HG03039 (cell line): ENCODE data around the gene PARVG.

Experiments used
- ATAC-seq: cut with Tn5 transposase; IDR thresholded peaks from one replicate; pipeline ENCODE4 v1.9.1; 2021; ENCODE audit warnings: mild to moderate bottlenecking, moderate library complexity; ENCODE audit not compliant: unreplicated experiment

Gene PARVG

DNA sequence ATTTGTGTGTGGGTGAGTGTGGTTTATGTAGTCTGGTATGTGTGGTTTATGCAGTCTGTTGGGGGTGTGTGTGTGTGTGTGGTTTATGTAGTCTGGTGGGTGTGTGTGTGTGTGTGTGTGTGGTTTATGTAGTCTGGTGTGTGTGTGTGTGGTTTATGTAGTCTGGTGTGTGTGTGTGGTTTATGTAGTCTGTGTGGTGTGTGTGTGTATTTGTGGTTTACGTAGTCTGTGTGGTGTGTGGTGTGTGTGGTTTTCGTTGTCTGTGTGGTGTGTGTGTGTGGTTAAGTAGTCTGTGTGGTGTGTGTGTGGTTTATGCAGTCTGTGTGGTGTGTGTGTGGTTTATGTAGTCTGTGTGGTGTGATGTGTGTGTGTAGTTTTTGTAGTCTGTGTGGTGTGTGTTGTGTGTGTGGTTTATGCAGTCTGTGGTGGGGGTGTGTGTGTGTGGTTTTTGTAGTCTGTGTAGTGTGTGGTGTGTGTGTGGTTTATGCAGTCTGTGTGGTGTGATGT is 26.2 kb upstream of the PARVG start:
- no peak for ATAC-seq

DNA sequence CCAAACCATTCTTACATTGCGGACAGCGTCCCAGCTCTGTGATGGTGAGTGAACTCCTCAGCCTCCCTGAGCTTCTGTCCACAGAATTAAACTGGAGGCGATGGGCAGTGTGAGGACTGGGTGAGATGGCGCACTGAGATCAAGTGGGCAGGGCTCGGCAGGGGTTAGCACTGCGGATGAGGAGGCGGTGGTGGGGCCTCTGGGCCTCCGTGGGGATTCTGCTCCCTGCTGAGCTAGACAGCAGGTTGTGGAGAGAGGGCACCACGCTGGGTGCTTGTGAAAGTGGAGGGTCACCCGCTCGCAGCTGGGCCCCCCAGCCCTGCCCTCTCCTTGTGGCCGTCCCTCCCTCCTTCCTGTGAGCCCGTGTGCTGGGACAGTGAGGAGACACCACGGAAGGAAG is 25.6 kb upstream of the PARVG start:
- no peak for ATAC-seq

DNA sequence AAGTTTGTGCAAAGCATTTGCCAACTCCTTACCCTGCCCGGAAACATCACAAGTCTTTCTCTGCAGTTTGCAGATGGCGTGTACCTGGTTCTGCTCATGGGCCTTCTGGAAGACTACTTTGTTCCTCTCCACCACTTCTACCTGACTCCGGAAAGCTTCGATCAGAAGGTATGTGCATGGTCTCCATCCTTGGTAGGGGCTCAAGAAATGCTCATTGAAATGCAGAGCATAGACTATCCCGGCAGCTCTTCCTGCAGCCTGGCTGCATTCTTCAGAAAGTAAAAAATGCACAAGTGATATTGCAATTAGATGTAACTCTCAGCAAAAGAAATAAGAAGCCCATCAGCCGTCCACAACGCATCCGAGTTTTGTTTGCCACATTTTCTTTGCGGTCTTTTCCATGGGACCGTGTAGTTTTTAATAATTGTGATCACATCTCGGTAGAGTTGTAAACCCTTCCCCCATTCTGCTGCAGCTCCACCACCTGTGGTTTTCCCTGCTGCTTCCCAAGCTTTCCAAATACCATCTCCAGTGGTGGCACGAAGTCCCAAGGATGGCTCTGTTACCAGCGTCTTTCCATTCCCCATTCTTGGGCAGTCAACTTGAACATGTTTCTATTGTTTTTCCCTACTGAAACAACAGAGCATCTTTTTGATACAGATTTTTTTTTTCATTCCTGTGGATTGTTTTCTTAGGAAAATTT is 22.7 kb upstream of the PARVG start:
- no peak for ATAC-seq

DNA sequence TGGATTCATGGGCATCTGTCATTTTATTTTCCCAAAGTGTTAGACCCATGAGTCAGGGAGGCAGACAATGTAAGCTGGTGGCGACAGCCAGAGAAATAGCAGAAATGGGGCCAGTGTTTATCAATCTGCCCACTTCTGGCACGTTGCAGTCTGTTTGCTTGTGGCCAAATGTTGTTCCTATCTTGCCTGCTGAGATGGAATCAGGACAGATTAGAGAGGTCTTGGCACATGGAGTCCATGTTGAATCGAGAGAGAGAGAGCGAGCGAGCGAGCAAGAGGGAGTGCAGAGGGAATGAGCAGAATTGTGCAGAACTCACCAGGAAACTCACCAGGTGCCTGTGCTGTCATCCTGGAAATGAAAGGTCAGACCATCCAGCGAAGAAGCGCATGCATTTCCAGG is 21.9 kb upstream of the PARVG start:
- ATAC-seq, result no peak

DNA sequence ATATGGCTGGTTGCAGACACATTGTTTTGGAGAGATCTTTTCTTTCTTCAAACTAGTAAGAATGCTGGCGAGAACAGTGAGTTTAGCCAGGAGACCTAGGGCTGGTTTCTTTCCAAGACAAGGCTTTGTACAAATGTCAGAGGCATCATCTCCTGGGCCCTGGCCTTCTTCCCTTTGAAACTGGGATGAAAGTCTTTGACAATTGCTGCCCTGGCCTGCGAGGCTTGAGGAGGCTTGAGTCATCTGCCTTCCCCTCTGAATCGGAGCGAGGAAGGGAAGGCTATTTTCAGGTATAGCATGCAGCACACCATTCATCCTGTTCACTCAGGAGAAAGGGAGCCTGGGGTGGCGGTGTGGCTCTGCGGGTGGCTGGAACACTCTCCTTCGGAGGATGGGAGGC is 21.5 kb upstream of the PARVG start:
- ATAC-seq, result no peak

DNA sequence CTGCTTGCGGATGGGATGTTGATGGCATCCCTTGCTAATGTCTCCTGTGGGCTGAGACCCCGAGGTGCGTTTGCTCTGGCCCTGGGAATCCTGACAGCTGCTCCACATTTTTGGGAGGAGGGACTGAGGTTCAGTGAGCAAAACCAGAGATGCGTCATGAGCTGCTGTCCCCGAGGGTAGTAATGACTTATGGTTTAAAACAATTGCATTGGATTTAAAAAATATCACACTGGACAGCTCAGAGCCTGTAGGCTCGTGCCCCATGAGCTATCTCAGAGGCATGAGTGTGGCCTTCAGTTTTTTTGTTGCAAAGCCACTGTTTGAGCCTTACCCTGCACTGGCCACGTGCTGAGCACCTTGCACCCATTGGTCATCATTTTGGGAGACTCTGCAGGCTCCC is 20.9 kb upstream of the PARVG start:
- ATAC-seq, result no peak

DNA sequence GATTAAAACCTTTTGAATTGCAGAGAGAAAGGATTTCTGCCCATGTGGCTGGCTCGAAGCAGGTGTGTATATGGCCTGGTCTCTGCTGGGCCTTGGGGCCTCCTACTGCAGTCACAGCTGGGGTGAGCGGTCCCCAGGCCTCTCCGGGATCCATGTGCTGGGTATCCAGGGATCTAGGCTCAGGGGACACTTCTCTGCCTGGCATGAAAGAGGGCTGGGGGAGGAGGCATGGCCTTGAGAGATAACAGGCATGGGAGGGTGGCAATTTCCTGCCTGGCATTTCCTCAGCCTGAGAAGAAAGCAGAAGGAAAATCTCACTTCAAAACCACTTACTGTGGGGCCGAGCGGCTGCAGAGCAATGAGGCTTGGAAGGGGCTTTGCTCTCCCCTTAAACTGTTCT is 20.3 kb upstream of the PARVG start:
- ATAC-seq, result no peak

DNA sequence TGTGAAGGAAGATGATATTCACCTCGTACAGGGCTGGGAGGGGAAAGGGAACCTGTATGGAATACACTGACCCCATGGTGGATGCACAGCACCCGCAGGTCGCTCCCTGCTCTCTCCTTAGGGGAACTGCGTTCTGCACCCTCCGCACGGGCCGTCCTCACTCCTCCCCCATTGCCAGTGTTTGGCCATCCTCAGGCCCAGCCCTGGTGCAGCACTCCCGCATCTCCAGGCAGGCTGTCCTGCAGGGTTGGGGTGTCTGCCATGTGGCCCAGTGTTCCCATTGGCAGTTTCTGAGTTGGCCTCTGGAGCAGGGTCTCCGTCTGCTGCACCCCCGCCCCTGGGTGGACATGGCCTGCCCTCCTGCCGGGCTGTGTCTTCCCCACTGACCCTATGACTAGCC is 19.1 kb upstream of the PARVG start:
- no peak for ATAC-seq

DNA sequence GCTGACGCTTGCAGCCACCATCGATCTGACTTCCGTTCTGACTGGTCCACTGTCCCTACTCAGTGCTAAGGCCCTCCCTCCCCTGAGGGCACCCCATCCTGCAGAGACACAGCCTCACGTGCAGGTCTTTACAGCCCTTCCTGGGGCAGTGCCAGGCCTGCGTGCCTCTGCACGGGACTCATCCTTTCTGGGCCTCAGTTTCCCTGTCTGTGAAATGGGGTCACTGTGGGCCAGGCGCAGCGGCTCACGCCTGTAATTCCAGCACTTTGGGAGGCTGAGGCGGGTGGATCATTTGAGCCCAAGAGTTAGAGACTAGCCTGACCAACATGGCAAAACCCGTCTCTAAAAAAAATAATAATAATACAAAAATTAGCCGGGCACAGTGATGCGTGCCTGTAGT is 17.8 kb upstream of the PARVG start:
- no peak for ATAC-seq

DNA sequence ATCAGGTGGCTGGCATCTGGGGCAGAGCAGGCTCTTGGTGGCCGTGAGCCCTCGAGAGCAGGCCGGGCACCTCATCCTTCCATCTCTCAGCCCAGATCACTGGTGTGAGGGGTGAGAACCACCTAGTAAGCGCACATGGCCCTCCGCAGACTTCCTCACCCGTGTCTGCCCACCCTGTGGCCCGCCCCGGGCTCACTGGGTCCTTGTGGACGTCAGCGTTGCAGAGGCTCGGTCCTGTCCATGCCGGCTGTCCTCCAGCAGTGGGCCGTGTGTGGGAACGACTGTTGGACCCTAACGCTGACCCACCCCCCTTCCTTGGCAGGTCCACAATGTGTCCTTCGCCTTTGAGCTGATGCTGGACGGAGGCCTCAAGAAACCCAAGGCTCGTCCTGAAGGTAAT is 17.2 kb upstream of the PARVG start:
- ATAC-seq, result no peak

DNA sequence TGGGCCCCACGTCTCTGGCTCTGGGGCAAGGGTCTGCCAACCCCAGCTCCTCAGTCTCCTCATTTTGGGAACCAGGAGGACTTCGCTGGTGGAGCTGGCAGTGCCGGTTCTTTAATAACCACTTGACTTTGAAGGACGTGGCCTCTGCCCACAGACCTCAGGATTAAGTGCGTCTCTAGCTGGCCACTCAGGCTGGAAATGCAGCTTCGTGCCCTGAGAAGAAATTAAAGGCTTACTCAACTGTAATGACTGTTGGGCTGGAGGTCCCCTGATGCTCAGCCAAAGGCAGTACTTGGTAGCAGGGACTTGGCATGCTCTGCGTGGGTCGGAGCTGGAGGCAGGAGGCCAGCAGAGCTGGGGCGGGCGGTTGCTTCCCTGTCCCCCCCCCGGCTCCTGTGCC is 16.7 kb upstream of the PARVG start:
- ATAC-seq, result no peak

DNA sequence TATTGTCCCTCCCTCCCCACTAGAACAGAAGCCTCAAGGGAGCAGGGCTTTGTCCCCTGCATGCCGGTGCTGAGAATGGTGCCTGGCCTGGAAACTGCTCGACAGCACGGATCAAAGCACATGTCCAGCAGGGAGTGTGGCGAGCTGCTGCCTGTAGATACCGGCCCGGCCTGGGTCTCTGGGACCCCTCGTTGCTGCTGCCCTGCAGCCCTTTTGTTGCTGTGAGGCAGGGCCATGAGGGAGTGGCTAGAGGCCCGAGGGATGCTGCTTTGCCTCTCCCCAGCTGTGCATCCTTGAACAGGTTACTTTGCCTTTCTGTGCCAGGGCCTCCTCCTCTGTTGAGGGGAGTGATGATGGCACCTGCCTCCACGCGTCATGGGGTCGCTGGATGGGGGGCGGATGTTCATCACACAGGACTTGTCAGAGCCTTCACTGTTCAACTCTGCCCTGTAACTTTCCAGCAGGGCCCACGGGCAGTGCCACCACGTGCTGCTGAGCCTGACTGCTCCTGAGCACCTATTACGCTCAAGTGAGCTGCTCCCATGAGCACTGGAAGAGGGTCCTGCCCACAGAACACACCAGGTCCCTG is 15.3 kb upstream of the PARVG start:
- no peak for ATAC-seq

DNA sequence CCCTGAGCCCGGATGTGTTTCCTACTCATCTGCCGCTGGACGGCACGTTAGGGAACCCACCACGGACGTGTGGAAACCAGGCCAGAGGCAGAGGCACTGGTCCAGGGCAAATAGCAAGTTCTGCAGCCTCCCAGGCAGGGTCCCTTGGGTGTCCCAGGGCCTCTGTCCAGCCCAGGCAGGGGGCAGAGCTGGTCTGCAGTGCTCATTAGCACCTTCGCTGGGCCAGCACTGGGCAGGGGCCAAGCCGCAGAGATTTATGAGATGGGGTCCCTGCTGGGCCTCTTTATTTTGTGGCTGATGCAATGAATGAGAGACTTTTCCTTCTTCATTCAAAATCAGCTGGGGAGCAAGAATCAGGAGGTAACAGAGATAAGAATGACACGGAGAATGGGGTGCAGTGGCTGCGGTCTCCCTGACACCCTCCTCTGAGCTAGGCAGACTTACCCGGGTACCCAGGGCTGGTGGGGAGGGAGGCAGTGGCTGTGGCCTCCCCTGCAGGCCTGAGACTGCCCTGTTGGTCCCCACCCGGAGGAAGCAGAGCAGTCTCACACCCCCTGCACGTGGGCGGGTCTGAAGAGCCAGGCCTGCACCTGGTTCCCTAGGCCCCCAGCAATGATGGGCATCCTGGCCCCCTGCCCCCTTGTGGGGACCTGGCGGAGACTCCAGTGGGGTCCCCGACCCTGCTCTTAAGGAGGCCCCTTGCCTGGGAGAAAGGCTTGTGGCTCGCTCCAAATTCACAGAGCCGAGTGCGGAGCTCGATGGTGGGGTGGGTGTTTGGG is 14.0 kb upstream of the PARVG start:
- no peak for ATAC-seq

DNA sequence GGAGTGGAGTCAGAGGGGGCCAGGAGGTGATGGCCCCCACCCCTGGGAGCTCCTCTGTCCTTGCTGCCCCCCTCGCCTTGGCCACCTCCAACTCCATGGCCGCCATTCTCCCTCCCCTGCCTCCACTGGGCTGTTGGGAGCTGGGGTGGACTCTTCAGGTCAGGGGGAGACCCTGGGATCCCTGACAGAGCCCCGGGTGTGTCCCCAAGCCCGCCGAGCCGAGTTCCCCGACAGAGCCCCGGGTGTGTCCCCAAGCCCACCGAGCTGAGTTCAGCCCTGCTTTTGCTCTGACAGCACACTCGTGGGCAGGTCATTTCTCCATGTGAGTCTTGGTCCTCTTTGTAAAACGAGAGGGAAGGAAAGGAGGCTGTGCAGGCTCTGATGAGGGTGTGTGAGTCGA is 13.2 kb upstream of the PARVG start:
- no peak for ATAC-seq

DNA sequence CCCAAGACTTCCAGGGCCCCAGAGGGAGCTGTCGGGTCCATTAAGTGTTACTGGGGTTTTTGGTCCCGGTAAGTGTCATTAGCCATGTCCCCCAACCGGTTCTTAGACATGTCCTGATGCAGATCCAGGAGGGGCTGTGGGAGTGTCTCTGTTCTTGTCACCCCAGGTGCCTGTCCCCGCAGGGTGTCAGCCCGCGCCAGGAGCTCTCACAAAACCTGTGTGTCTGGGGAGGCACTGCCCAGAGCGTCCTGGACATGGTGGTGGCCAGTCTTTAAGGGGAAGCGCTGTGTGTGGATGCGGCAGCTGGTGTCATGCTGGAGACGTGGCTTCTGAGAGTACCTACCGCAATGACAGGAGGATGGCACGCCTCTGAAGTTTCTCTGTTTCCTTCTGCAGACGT is 12.5 kb upstream of the PARVG start:
- no peak for ATAC-seq

DNA sequence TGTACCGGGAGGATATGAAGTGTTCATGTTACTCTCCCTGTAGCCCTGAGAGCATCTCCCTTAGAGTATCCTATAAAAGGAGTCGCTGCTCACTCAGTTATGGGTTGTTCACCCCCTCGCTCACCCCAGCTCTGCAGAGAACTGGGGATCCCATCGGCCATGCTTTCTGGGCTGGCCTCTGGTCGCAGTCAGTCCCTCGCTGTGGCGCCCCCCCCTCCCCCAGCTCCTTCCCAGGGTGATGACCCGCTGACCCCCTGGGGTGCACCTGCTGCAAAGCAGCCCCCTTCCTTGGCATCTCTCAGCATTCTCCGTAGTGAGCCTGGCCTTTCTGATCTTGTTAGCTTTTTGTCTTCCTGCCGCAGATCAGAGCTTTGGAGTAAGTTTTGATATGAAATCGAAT is 10.3 kb upstream of the PARVG start:
- no peak for ATAC-seq

DNA sequence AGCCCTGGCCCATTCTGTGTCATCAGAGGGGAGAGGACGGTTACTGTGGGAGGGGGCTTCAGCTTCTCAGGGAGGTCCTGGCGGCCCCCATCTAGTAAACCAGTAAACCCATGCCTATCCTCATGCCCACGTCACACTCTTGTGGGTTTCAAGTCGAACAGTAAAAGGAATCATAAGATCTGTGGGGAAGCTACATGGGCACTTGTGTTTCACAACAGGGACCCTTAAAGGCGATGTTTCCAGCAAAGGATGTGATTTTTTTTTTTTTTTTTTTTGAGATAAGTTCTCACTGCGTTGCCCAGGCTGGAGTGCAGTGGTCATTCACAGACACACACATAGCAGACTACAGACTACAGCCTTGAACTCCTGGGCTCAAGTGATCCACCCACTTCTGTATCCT is 9.2 kb upstream of the PARVG start:
- no peak for ATAC-seq

DNA sequence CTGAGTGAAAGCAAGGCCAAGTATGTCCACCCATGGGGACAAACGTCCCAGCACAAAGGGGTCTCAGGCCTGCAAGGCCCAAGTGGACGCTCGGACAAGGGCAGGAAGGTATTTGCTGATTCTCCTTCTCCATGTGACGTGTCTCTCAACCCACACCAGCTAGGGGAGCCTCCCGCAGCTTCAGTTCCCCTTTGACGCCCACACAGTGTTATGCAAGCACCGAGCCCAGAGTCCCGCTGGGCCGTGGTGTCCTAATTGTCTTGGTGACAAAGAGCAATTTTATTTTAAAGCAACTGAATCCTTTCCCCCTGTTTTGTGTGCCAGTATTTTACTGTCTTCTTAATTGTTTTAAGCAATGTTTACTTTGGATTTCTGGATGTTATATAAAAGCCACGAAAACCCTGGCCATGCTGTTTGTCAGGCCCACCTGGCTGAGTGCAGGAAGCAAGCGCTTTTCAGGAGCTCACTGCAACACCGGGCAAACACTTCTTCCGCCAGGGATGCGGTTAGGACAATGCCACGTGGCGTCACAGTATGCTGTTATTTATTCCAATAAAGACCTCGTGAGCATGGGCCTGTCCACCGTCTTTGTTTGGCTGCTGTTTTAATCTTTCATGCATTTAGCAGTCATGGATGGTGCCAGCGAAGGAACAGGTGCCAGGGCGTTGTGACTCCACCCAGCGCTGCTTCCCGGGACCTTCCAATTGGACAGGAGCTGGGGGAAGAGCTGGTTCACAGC is 8.2 kb upstream of the PARVG start:
- no peak for ATAC-seq

DNA sequence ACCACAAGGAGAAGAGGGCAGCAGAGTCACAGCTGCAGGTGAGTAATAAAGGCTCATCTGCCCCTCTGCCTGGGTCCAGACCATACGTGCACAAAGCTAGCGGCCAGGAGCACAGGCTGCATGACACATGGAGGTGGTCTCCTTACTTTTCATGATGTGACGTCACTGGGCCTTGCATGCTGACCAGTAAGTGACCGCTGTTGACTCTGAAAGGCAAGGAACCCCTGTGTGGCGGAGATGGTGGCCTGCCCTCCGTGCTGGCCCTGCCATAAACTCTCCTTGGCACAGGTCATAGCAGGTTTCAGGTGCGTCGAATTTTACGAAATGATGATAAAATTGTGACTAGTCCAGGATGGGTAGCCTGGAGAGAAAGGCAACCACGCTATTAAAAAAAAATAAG is 7.6 kb upstream of the PARVG start:
- no peak for ATAC-seq

DNA sequence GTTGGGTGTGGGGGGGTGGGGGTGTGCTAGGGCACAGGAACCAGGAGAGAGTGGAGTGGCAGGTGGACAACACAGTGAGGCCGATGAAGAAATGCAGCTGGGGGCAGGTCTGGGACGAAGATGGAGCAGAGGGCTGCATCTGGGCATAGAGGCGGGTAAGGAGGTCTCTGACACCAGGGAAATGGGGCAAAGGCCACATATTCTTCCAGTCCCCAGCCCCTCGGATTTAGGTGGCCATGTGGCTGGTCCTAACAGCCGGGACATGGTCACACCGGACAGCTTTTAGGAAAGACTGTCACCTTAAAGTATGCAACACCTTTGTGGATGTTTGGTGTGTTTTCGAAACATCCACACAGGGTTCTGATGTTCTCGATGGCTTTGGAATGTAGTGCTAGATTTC is 5.0 kb upstream of the PARVG start:
- no peak for ATAC-seq

DNA sequence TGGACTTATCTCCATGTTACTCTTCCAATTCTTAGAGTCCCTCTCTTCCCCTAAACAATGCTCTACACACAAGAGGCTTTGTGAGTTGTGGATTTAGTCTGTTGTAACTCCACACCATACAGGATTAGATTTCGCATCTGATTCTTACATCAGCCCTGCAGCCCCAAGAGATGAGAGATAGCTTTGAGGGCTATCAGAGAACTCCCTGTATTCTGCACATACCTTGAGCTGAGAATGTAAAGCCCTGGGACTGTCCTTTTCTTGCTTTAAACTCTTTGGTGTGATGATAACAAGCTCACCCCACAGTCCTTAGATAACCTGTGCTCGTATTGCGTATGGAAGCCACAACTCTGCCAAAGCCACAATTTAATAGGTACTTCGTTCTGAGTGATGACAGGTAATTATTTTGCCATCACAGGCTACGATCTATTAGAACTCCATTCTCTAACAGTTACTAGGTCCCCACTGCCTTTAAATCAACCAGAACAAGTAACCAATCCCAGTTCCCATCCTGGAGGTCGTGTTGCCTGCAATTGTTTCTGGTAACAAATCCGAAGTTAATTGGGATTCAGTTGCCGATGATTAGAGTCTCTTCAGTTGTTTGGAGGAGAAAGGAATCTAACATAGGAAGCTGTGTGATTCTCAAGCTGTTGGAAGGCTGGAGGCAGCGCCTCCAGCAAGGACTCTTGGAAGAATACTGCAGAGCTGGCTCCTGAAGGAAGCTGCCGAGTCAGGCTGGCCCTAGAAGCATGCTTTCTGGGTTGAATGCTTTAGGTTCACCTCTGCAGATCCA is 1.3 kb upstream of the PARVG start:
- ATAC-seq, result no peak
